HUES6 (cell line): ENCODE data around the gene ARL15.

ENCODE experiments used
- H3K27ac ChIP-seq: 2 replicates; pipeline ENCODE4 v1.7.0; 2013; ENCODE audit warnings: low read depth, mild to moderate bottlenecking, low read length, inconsistent platforms
- H3K27me3 ChIP-seq: 2 replicates; pipeline ENCODE4 v1.6.1; 2013; ENCODE audit warnings: low read length; ENCODE audit not compliant: control insufficient read depth, insufficient read depth
- H3K36me3 ChIP-seq: 2 replicates; pipeline ENCODE4 v1.6.1; 2013; ENCODE audit warnings: low read length; ENCODE audit not compliant: control insufficient read depth, insufficient read depth
- H3K4me1 ChIP-seq: 2 replicates; pipeline ENCODE4 v1.6.1; 2013; ENCODE audit warnings: low read length; ENCODE audit not compliant: control insufficient read depth, insufficient read depth
- H3K4me3 ChIP-seq: 2 replicates; pipeline ENCODE4 v1.5.1; 2013; ENCODE audit warnings: low read depth, low read length
- H3K9ac ChIP-seq: one replicate; pipeline ENCODE4 v1.6.1; 2013; ENCODE audit warnings: mild to moderate bottlenecking, low read length
- H3K9me3 ChIP-seq: 2 replicates; pipeline ENCODE4 v1.6.1; 2013; ENCODE audit warnings: low read depth, low read length; ENCODE audit not compliant: control insufficient read depth, insufficient read depth

Gene ARL15

GRCh38 chr5:54117957-54118356, 192.4 kb downstream of the ARL15 start:
- no peaks in the 10 kb centered on the region for H3K9me3 ChIP-seq
- peaks cover 2% of the 10 kb centered on the region; the same call in 1 of the 2 replicates for H3K4me1 ChIP-seq
- no peaks in the 10 kb centered on the region for H3K27me3 ChIP-seq
- H3K36me3 ChIP-seq = no peaks in the 10 kb centered on the region
- H3K27ac ChIP-seq = no peak overlapping the region
- H3K4me3 ChIP-seq = no peak overlapping the region
- no peak overlapping the region for H3K9ac ChIP-seq

GRCh38 chr5:54115735-54116403, 194.5 kb downstream of the ARL15 start:
- peaks cover 5% of the 10 kb centered on the region; the same call in 1 of the 2 replicates for H3K4me1 ChIP-seq
- no peak overlapping the region for H3K9ac ChIP-seq
- H3K4me3 ChIP-seq = no peak overlapping the region
- no peak overlapping the region for H3K27ac ChIP-seq
- H3K9me3 ChIP-seq = no peaks in the 10 kb centered on the region
- no peaks in the 10 kb centered on the region for H3K27me3 ChIP-seq
- no peaks in the 10 kb centered on the region for H3K36me3 ChIP-seq

- no peaks in the 10 kb centered on the region for H3K9me3 ChIP-seq
- no peak overlapping the region for H3K4me3 ChIP-seq
- no peaks in the 10 kb centered on the region for H3K27me3 ChIP-seq
- no peak overlapping the region for H3K9ac ChIP-seq
- no peaks in the 10 kb centered on the region for H3K36me3 ChIP-seq
- H3K4me1 ChIP-seq = peaks cover 5% of the 10 kb centered on the region; the same call in 1 of the 2 replicates
- no peak overlapping the region for H3K27ac ChIP-seq
These were observed 197.3 kb downstream of the ARL15 start for GRCh38 chr5:54113060-54113459.

- H3K36me3 ChIP-seq = no peaks in the 10 kb centered on the region
- no peaks in the 10 kb centered on the region for H3K27me3 ChIP-seq
- H3K9ac ChIP-seq = no peak overlapping the region
These were observed 200.6 kb downstream of the ARL15 start for GRCh38 chr5:54109626-54110330.

GRCh38 chr5:54108136-54108535, 202.2 kb downstream of the ARL15 start:
- Histone ChIP-seq H3K9ac (no peak overlapping the region), H3K9me3 (no peaks in the 10 kb centered on the region), H3K27ac (no peak overlapping the region), H3K36me3 (no peaks in the 10 kb centered on the region), H3K27me3 (no peaks in the 10 kb centered on the region), H3K4me3 (no peak overlapping the region), H3K4me1 (peaks cover 8% of the 10 kb centered on the region; the same call in 1 of the 2 replicates)

More at GRCh38 chr5:54109626-54110330, 200.6 kb downstream of the ARL15 start:
- no peak overlapping the region for H3K4me3 ChIP-seq
- no peak overlapping the region for H3K27ac ChIP-seq
- no peaks in the 10 kb centered on the region for H3K9me3 ChIP-seq
- peaks cover 5% of the 10 kb centered on the region; the same call in 1 of the 2 replicates for H3K4me1 ChIP-seq

- Histone ChIP-seq H3K4me3 (no peak overlapping the region), H3K27ac (no peak overlapping the region), H3K9ac (no peak overlapping the region), H3K36me3 (no peaks in the 10 kb centered on the region), H3K27me3 (no peaks in the 10 kb centered on the region), H3K4me1 (peaks cover 5% of the 10 kb centered on the region; the same call in 1 of the 2 replicates), H3K9me3 (no peaks in the 10 kb centered on the region)
These were observed 206.5 kb downstream of the ARL15 start for GRCh38 chr5:54103871-54104270.

- Histone ChIP-seq H3K9ac (no peak overlapping the region), H3K4me3 (no peak overlapping the region), H3K27ac (no peak overlapping the region), H3K9me3 (no peaks in the 10 kb centered on the region), H3K36me3 (no peaks in the 10 kb centered on the region), H3K4me1 (peaks cover 16% of the 10 kb centered on the region), H3K27me3 (no peaks in the 10 kb centered on the region)
These were observed 212.1 kb downstream of the ARL15 start for GRCh38 chr5:54098267-54098666.

GRCh38 chr5:54095969-54096368, 214.4 kb downstream of the ARL15 start:
- Histone ChIP-seq H3K4me3 (no peak overlapping the region), H3K4me1 (peaks cover 26% of the 10 kb centered on the region)

GRCh38 chr5:54094706-54095105, 215.7 kb downstream of the ARL15 start:
- H3K27ac ChIP-seq = no peak overlapping the region
- no peaks in the 10 kb centered on the region for H3K9me3 ChIP-seq
- H3K4me1 ChIP-seq = peaks cover 32% of the 10 kb centered on the region
- H3K27me3 ChIP-seq = no peaks in the 10 kb centered on the region
- H3K9ac ChIP-seq = no peak overlapping the region
- H3K36me3 ChIP-seq = no peaks in the 10 kb centered on the region
- no peak overlapping the region for H3K4me3 ChIP-seq

More at GRCh38 chr5:54095969-54096368, 214.4 kb downstream of the ARL15 start:
- H3K27ac ChIP-seq = no peak overlapping the region
- H3K9me3 ChIP-seq = no peaks in the 10 kb centered on the region
- H3K36me3 ChIP-seq = no peaks in the 10 kb centered on the region
- H3K27me3 ChIP-seq = no peaks in the 10 kb centered on the region
- H3K9ac ChIP-seq = no peak overlapping the region

- Histone ChIP-seq H3K9ac (no peak overlapping the region), H3K27me3 (no peaks in the 10 kb centered on the region), H3K4me1 (peaks cover 36% of the 10 kb centered on the region), H3K4me3 (no peak overlapping the region), H3K27ac (no peak overlapping the region), H3K36me3 (no peaks in the 10 kb centered on the region), H3K9me3 (no peaks in the 10 kb centered on the region)
These were observed 216.5 kb downstream of the ARL15 start for GRCh38 chr5:54093861-54094260.

- Histone ChIP-seq H3K9ac (no peak overlapping the region), H3K4me1 (peaks cover 36% of the 10 kb centered on the region), H3K4me3 (no peak overlapping the region), H3K9me3 (no peaks in the 10 kb centered on the region), H3K36me3 (no peaks in the 10 kb centered on the region), H3K27me3 (no peaks in the 10 kb centered on the region), H3K27ac (no peak overlapping the region)
These were observed 217.3 kb downstream of the ARL15 start for GRCh38 chr5:54093081-54093492.
